ENCODE data around the gene NFE2L1. TPM values are rescaled to one million over a fixed set of nuclear protein-coding genes. Genes with fewer than 3 reads are reported as not detected.

Gene NFE2L1
- total RNA-seq, 1 experiment from 2014 or later, result 149 TPM

- H3K4me3 Mint-ChIP-seq, result no peak overlapping the region
- peaks cover 11% of the 10 kb centered on the region for H3K4me1 Mint-ChIP-seq
- ChIA-PET POLR2A (interaction anchor here (0.7 kb wide), 1 partner anchor 15 kb away, joined by 4 read pairs; no protein-coding TSS in a partner anchor), CTCF (interaction anchor here (1.1 to 2.4 kb wide), 3 partner anchors 20 to 42 kb away, joined by 4 to 6 read pairs (median 6); no protein-coding TSS in a partner anchor)
- no peak for DNase-seq (ENCODE audit: low spot score)
- H3K27me3 Mint-ChIP-seq (ENCODE audit: low read depth), result peaks cover 3% of the 10 kb centered on the region; the same call in 1 of the 2 replicates
- H3K36me3 Mint-ChIP-seq, result peaks cover 17% of the 10 kb centered on the region
- no peak for TF ChIP-seq IRF2 (CRISPR knock-in tag; IDR thresholded peaks at IDR 0.05; ENCODE audit: borderline replicate concordance, low read depth)
- no peak for TF ChIP-seq PREB (CRISPR knock-in tag; IDR thresholded peaks at IDR 0.05; ENCODE audit: borderline replicate concordance)
- no peak for TF ChIP-seq ERG (CRISPR knock-in tag; IDR thresholded peaks at IDR 0.05)
- no peak for TF ChIP-seq CTCF (IDR thresholded peaks at IDR 0.05)
- TF ChIP-seq RORB (CRISPR knock-in tag; IDR thresholded peaks at IDR 0.05), result no peak
- no peak for TF ChIP-seq FOXJ3 (CRISPR knock-in tag; IDR thresholded peaks at IDR 0.05; ENCODE audit: borderline replicate concordance)
- no peak for TF ChIP-seq ZNF121 (CRISPR knock-in tag; IDR thresholded peaks at IDR 0.05)
- TF ChIP-seq MXD4 (CRISPR knock-in tag; IDR thresholded peaks at IDR 0.05; ENCODE audit: borderline replicate concordance), result no peak
- no peak for TF ChIP-seq STAT6 (CRISPR knock-in tag; conservative IDR thresholded peaks at IDR 0.05; ENCODE audit: low read depth)
- TF ChIP-seq ZNF396 (CRISPR knock-in tag; IDR thresholded peaks at IDR 0.05; ENCODE audit: borderline replicate concordance), result no peak
- no peak for TF ChIP-seq ZMAT4 (CRISPR knock-in tag; IDR thresholded peaks at IDR 0.05)
- TF ChIP-seq ZNF416 (CRISPR knock-in tag; IDR thresholded peaks at IDR 0.05), result no peak
- no peak for TF ChIP-seq CDX4 (CRISPR knock-in tag; IDR thresholded peaks at IDR 0.05; ENCODE audit: borderline replicate concordance)
- TF ChIP-seq ZNF232 (CRISPR knock-in tag; IDR thresholded peaks at IDR 0.05), result no peak
- no peak for TF ChIP-seq TP53 (CRISPR knock-in tag; IDR thresholded peaks at IDR 0.05)
- no peak for TF ChIP-seq NFATC4 (CRISPR knock-in tag; IDR thresholded peaks at IDR 0.05)
- no peaks in the 10 kb centered on the region for H3K9me3 Mint-ChIP-seq
- peak overlapping the region; percentile 68 for H3K27ac Mint-ChIP-seq
- ATAC-seq, result no peak
These were observed 62.6 kb downstream of the NFE2L1 start for GRCh38 chr17:48110761-48111160.

Small RNAs within 50 kb of the gene (microRNA-seq; reads per million reads assigned to microRNA genes)
- 7.0 reads per million, percentile 19 among the genes with 10 or more reads in this experiment for gene MIR152 (ENCODE audit: borderline number of aligned reads)

Other genes starting within 250 kb of the NFE2L1 start
- gene OSBPL7, start 226.6 kb upstream of the NFE2L1 start, total RNA-seq (2021), result 8.2 to 13.5 TPM (median 10.7 TPM) in 3 replicates
- 80.1 to 87.0 TPM (median 85.3 TPM) in 3 replicates for gene MRPL10, start 216.8 kb upstream of the NFE2L1 start, total RNA-seq (2021)
- gene LRRC46, start 216.7 kb upstream of the NFE2L1 start, total RNA-seq (2021), result 0.09 to 0.39 TPM (median 0.30 TPM) in 3 replicates
- 50.8 to 54.1 TPM (median 51.6 TPM) in 3 replicates for gene SCRN2, start 207.1 kb upstream of the NFE2L1 start, total RNA-seq (2021)
- gene SP6, start 197.2 kb upstream of the NFE2L1 start, total RNA-seq (2021), result 2.0 to 3.3 TPM (median 2.3 TPM) in 3 replicates
- 9.9 to 11.5 TPM (median 10.7 TPM) in 3 replicates for gene SP2, start 152.1 kb upstream of the NFE2L1 start, total RNA-seq (2021)
- 12.2 to 17.8 TPM (median 17.2 TPM) in 3 replicates for gene PNPO, start 106.8 kb upstream of the NFE2L1 start, total RNA-seq (2021)
- gene PRR15L, start 90.5 kb upstream of the NFE2L1 start, total RNA-seq (2021), result 0.59 to 1.1 TPM (median 1.1 TPM) in 3 replicates
- gene CDK5RAP3, start 77.2 kb upstream of the NFE2L1 start, total RNA-seq (2021), result 128 to 143 TPM (median 138 TPM) in 3 replicates
- gene COPZ2, start 10.6 kb upstream of the NFE2L1 start, total RNA-seq (2021), result 0.37 to 0.44 TPM in 2 of 3 replicates, not detected in the other
- gene CBX1, start 53.1 kb downstream of the NFE2L1 start, total RNA-seq (2021), result 162 to 167 TPM (median 165 TPM) in 3 replicates
- gene SNX11, start 59.4 kb downstream of the NFE2L1 start, total RNA-seq (2021), result 19.3 to 24.5 TPM (median 20.1 TPM) in 3 replicates